ENCODE data around the gene TEX35. TPM values are rescaled to one million over a fixed set of nuclear protein-coding genes. Genes with fewer than 3 reads are reported as not detected.

Gene TEX35
- total RNA-seq, 2 experiments from 2014 or later: not detected

- BruUV-seq (replicated peaks): no TSS peak
- Histone ChIP-seq H3K4me3 (ENCODE audit: low read depth, low read length, poor library complexity, severe bottlenecking) (no peak overlapping the region), H3K27ac (ENCODE audit: low read depth, low read length, poor library complexity, severe bottlenecking) (no peak overlapping the region), H3K4me2 (ENCODE audit: low read length) (peak overlapping the region; percentile 25; the same call in 1 of the 2 replicates), H3K9me2 (ENCODE audit: insufficient read depth, low read length) (no peaks in the 10 kb centered on the region), H3K9me3 (ENCODE audit: low read length) (no peaks in the 10 kb centered on the region), H2AFZ (ENCODE audit: low read length) (0 out of 2 replicates have a peak overlapping the region, but pooled peaks have one; percentile 27), H3K4me1 (ENCODE audit: insufficient read depth, low read length, poor library complexity, severe bottlenecking) (no peaks in the 10 kb centered on the region), H4K20me1 (ENCODE audit: insufficient read depth, low read length) (no peaks in the 10 kb centered on the region), H3K36me3 (ENCODE audit: insufficient read depth, low read length) (no peaks in the 10 kb centered on the region), H3K79me2 (ENCODE audit: insufficient read depth, low read depth, low read length) (no peaks in the 10 kb centered on the region)
- TF ChIP-seq EZH2phosphoT487 (IDR thresholded peaks at IDR 0.05; ENCODE audit: borderline replicate concordance, low read depth, low read length) (no peak), CTCF (conservative IDR thresholded peaks at IDR 0.05; ENCODE audit: low read length) (peak; percentile 99)
- POLR2A ChIA-PET: interaction anchor here (0.8 to 1.9 kb wide), 2 partner anchors 470 to 473 kb away, joined by 4 to 5 read pairs; no protein-coding TSS in a partner anchor
- DNase-seq (ENCODE audit: low spot score): peak; percentile 79
- CTCF ChIA-PET (ENCODE audit: unreplicated experiment): interaction anchor here (3.9 kb wide), 1 partner anchor 471 kb away, joined by 34 read pairs; no protein-coding TSS in a partner anchor
- intact Hi-C loops (cut with micrococcal nuclease; ENCODE audit: unreplicated experiment): loop anchor here (1.0 to 2.0 kb wide), 2 partner anchors 470 to 536 kb away; no protein-coding TSS in a partner anchor
These were observed 19.5 kb downstream of the TEX35 start for GRCh38 chr1:178532392-178532791.

GRCh38 chr1:178533121-178533946 lies 20.4 kb downstream of the TEX35 start:
- Histone ChIP-seq H3K9me3 (ENCODE audit: low read length) (no peaks in the 10 kb centered on the region), H3K27ac (ENCODE audit: low read depth, low read length, poor library complexity, severe bottlenecking) (no peak overlapping the region), H3K79me2 (ENCODE audit: insufficient read depth, low read depth, low read length) (no peaks in the 10 kb centered on the region), H3K9me2 (ENCODE audit: insufficient read depth, low read length) (no peaks in the 10 kb centered on the region), H3K4me3 (ENCODE audit: low read depth, low read length, poor library complexity, severe bottlenecking) (no peak overlapping the region), H4K20me1 (ENCODE audit: insufficient read depth, low read length) (no peaks in the 10 kb centered on the region), H3K4me1 (ENCODE audit: insufficient read depth, low read length, poor library complexity, severe bottlenecking) (no peaks in the 10 kb centered on the region), H2AFZ (ENCODE audit: low read length) (no peak overlapping the region), H3K4me2 (ENCODE audit: low read length) (no peak overlapping the region), H3K36me3 (ENCODE audit: insufficient read depth, low read length) (no peaks in the 10 kb centered on the region)
- no TSS peak for BruUV-seq (replicated peaks)
- POLR2A ChIA-PET: interaction anchor here (0.6 to 0.8 kb wide), 3 partner anchors 20 to 618 kb away, joined by 3 to 4 read pairs (median 3); no protein-coding TSS in a partner anchor
- CTCF ChIA-PET (ENCODE audit: unreplicated experiment): interaction anchor here (3.9 kb wide), 1 partner anchor 470 kb away, joined by 34 read pairs; no protein-coding TSS in a partner anchor
- TF ChIP-seq CTCF (conservative IDR thresholded peaks at IDR 0.05; ENCODE audit: low read length): no peak
- intact Hi-C loops (cut with micrococcal nuclease; ENCODE audit: unreplicated experiment): loop anchor here (2.0 kb wide), 1 partner anchor 535 kb away; no protein-coding TSS in a partner anchor
- no peak for DNase-seq (ENCODE audit: low spot score)
